K562 (cell line): Measurements from ENCODE around the gene ZNF689. TPM values are rescaled to one million over a fixed set of nuclear protein-coding genes. Genes with fewer than 3 reads are reported as not detected.

Experiments used
- COPS2 ChIP-seq: fragments of 450-650 bp; conservative IDR thresholded peaks from 2 replicates; pipeline ENCODE4 v1.6.1; 2016; ENCODE audit warnings: mild to moderate bottlenecking, moderate library complexity
- CTBP1 ChIP-seq: fragments of 450-650 bp; IDR thresholded peaks from 2 replicates; pipeline ENCODE4 v1.6.1; 2016; ENCODE audit warnings: borderline replicate concordance
- DEAF1 ChIP-seq: fragments of 450-650 bp; formaldehyde crosslinking; IDR thresholded peaks from 2 replicates; pipeline ENCODE4 v1.4.0; 2020; ENCODE audit warnings: mild to moderate bottlenecking, moderate library complexity
- DNMT1 ChIP-seq: fragments of 450-650 bp; IDR thresholded peaks from 2 replicates; pipeline ENCODE4 v1.6.1; 2016; ENCODE audit warnings: antibody characterized with exemption, mild to moderate bottlenecking
- HDAC6 ChIP-seq: IDR thresholded peaks from 2 replicates; pipeline ENCODE4 v1.6.1; 2012; ENCODE audit warnings: low read depth, mild to moderate bottlenecking, control low read depth, inconsistent platforms, low read length, moderate library complexity
- MEF2A ChIP-seq: IDR thresholded peaks from 2 replicates; pipeline ENCODE4 v1.6.1; 2011; ENCODE audit warnings: low read depth, mild to moderate bottlenecking, low read length, moderate library complexity; ENCODE audit not compliant: control insufficient read depth
- PREB ChIP-seq: sonication (generic); formaldehyde crosslinking; IDR thresholded peaks from 2 replicates; pipeline ENCODE4 v1.8.1; 2023; ENCODE audit warnings: mild to moderate bottlenecking, missing genetic modification reagents
- SFPQ ChIP-seq: fragments of 200-400 bp; formaldehyde crosslinking; IDR thresholded peaks from 2 replicates; pipeline ENCODE4 v1.6.1; 2017; ENCODE audit warnings: mild to moderate bottlenecking, low read depth, low read length, moderate library complexity
- SREBF2 ChIP-seq: sonication (generic); formaldehyde crosslinking; IDR thresholded peaks from 2 replicates; pipeline ENCODE4 v1.4.0; 2020; ENCODE audit warnings: mild to moderate bottlenecking, missing genetic modification reagents
- U2AF2 ChIP-seq: fragments of 200-400 bp; formaldehyde crosslinking; optimal IDR thresholded peaks from 2 replicates; pipeline ENCODE3; 2017; ENCODE audit warnings: low read depth, mild to moderate bottlenecking, low read length
- ZBTB40 ChIP-seq, 2 experiments: fragments of 450-650 bp in 1 of 2; sonication (generic) in 1 of 2; formaldehyde crosslinking in 1 of 2; IDR thresholded peaks; 2 replicates each; pipeline versions ENCODE4 v1.7.1 to v1.9.0; 2016 to 2022; ENCODE audit warnings: inconsistent platforms in 1 of 2, mild to moderate bottlenecking in 1 of 2, missing genetic modification reagents in 1 of 2
- polyA plus RNA-seq, 8 experiments: library from polyadenylated mRNA; depleted of rRNA in 4 of 8; stranded (reverse) in 5 of 8; unstranded in 3 of 8; fragments of >200 nt; fragmentation: Nextera tagmentation in 2 of 8; fragmentation: Illumina TruSeq in 1 of 8; extraction: Ambion mirVana in 2 of 8; extraction: Trizol in 1 of 8; gene quantifications; 2 replicates each; pipeline versions ENCODE4 v1.2.1 to v1.2.3, GENCODE V29; 2011 to 2014; ENCODE audit warnings: inconsistent platforms in 1 of 8, missing spikeins in 1 of 8
- total RNA-seq, 7 experiments: library from RNA; depleted of rRNA in 6 of 7; stranded (reverse); fragments of >200 nt in 6 of 7; fragmentation: Illumina TruSeq in 2 of 7; extraction: Trizol in 2 of 7; gene quantifications; 2 replicates each; pipeline versions ENCODE4 v1.2.1 to v1.2.3, GENCODE V29; 2011 to 2021; ENCODE audit warnings: low replicate concordance in 1 of 7

Gene ZNF689
- total and polyA plus RNA-seq, 9 of the 15 experiments (the other 6 are each of a cell fraction or from before 2014, with no cell fraction given), result 5.4 to 15.4 (median 10.8) TPM

GRCh38 chr16:30558789-30559377 lies 51.3 kb downstream of the ZNF689 start (continued):
- 0 out of 2 replicates have a peak, but pooled peaks have one; percentile 78 for TF ChIP-seq PREB
- TF ChIP-seq SFPQ, result no peak
- TF ChIP-seq U2AF2, result no peak
- TF ChIP-seq CTBP1, result peak; percentile 2; the same call in 1 of the 2 replicates
- TF ChIP-seq HDAC6, result no peak
- peak; percentile 60 for TF ChIP-seq ZBTB40 (IDR thresholded peaks at IDR 0.05)
- no peak for TF ChIP-seq ZBTB40 (CRISPR knock-in tag; IDR thresholded peaks at IDR 0.05)
- no peak for TF ChIP-seq DEAF1 (CRISPR knock-in tag)
- TF ChIP-seq COPS2, result no peak
- TF ChIP-seq MEF2A, result no peak
- no peak for TF ChIP-seq DNMT1
- 0 out of 2 replicates have a peak, but pooled peaks have one; percentile 37 for TF ChIP-seq SREBF2 (CRISPR knock-in tag)
